Measurements from ENCODE around the gene CD84.
"Not testable (repeated sequence)": the region's sequence is repeated elsewhere in the genome, so short reads cannot be mapped to it uniquely, and the experiment has no call there.

Gene CD84

DNA sequence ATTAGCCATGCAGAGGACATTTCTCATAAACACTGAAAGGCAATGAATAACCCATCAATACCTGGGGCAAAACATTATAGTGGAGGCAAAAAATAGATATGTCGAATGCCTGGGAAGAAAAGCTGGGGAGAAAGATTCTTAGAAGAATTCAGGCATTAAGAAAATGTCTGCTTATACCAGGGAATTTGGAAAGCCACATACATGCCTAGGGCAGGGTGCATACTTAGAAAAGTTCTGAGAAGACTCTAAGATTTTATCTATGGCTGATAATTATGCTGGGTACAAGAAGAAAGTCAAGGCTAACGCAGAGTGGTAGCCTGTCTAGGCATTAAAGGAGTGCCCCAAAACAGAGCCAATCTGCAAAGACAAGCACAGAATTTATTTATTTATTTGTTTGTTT, 74.6 kb downstream of the CD84 start:
- DNase-seq (ENCODE audit: low spot score): no peak

- no peak for DNase-seq (ENCODE audit: low spot score)
These were observed 76.2 kb downstream of the CD84 start for GRCh38 chr1:160503087-160503486.

DNA sequence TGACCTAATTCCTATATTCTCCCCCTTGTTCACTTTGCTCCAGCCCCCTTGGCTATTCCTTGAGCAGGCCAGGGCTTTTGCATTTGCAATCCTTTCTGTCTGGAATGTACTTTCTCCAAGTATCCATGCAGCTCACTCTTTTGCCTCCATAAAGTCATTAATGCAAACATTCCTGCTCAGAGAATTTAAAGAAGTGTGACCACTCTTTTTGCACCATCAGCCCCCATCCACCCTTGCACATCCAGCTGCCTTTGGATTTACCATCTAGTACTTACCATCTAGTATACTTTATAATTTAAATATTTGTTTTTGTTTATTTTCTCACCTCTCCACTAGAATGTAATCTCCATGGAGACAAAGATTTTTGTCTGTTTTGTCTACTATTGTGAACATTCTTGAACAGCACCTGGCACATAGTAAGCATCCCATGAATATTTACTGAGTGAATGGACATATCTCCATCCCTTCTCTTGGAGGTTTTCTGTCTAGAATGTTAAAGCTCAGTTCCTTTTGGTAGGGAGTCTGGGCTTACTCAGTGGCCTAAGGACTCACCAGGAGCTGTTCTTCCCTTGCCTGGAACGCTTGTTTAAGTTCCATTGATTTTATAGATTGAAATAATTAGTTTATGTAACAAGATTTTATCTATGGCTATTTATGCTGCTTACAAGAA, 78.8 kb downstream of the CD84 start:
- no peak for DNase-seq (ENCODE audit: low spot score)

GRCh38 chr1:160499631-160500030, 79.7 kb downstream of the CD84 start:
- DNase-seq (ENCODE audit: low spot score): no peak

DNA sequence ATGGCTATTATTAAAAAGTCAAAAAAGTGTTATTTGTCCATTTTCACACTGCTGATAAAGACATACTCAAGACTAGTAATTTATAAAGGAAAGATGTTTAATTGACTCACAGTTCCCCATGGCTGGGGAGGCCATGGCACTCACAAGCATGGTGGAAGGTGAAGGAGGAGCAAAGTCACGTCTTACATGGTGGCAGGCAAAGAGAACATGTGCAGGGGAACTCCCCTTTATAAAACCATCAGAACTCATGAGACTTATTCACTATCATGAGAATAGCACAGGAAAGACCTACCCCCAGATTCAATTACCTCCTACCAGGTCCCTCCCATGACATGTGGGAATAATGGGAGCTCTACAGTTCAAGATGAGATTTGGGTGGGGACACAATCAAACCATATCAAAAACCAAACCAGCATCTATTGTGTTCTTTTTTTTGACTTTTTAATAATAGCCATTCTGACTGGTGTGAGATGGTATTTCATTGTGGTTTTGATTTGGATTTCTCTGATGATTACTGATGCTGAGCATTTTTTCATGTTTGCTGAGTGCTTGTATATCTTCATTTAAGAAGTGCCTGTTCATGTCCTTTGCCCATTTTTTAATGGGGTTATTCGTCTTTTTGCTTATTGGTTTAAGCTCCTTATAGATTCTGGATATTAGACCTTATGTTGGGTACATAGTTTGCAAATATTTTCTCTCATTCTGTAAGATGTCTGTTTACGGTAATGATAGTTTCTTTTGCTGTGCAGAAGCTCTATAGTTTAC, 80.8 kb downstream of the CD84 start:
- not testable (repeated sequence) for DNase-seq (ENCODE audit: low spot score)

DNA sequence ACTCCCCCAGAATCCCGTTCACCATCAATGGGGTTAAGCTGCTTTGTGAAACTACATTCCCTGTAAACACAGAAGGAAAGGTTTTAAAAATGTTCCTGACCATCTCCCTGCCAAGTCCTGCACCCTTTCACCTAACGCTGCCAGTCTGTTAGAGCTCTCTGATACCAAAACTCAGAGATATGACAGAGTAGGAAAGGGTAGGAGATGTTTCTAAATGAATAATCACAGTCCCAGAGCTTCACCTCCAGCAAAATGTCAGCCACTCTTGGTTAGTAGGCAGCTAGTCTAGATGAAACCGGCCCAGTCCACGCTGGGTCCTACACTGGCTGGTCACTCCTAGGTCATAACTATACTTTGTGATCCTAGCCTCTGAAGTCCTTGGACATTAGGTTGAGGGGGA, 83.0 kb downstream of the CD84 start:
- DNase-seq (ENCODE audit: low spot score): no peak

DNA sequence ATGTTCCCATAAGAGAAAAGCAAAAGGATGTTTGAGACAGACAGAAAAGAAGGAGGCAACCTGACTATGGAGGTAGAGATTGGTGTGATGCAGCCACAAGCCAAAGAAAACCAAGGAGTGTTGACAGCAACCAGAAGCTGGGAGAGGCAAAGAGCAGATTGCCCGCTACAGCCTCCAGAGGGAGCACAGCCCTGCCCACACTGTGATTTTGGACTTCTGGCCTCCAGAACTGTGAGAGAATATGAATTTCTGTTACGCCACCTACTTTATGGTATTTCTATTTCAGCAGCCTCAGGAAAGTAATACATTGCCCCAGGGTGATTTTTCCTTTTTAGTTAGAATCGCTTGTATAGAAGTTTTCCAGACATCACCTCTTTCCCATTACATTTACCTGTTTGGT, 84.7 kb downstream of the CD84 start:
- DNase-seq (ENCODE audit: low spot score): no peak

DNA sequence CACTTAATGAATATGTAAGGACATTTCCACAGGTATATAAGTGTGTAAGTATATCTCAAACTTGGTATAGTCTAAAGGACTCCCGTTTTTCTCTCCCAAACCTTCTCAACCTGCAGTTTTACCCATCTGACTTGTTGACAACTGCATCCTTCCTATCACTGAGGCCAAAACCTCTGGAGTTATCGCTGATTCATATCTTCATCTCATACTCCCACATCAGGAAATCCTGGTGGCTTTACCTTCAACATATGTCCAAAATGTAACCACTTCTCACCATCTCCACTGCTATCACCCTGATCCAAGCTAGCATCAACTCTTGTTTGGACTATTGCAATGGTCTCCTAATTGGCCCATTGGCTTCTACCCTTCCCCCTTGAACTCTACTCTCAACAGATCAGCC, 86.7 kb downstream of the CD84 start:
- DNase-seq (ENCODE audit: low spot score): no peak

DNA sequence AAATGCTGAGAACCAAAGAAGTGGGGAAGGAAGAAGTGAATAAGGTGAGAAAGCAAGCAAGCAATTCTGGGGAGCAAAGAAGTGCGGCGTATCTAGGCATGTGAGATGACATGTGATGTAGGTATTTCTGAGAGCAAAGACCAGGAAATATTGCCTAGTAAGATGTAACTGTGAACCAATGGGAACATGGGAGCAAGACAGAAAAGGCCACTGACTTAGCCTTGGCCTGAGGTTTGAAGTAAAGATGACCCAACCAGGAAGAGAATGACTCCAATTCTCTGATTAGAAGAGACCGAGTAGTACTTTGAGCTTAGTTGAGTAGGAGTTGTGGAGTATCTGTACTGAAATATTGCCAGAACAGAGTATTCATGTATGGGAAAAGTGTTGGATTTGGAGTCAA, 87.3 kb downstream of the CD84 start:
- no peak for DNase-seq (ENCODE audit: low spot score)

Measured in CD4-positive, alpha-beta T cell treated with Interleukin-2 at 100 ng/mL for 4 hours (primary cell).